GF-D8 (cell line): Measurements from ENCODE around the gene POLR3B.
"Not testable (repeated sequence)": the region's sequence is repeated elsewhere in the genome, so short reads cannot be mapped to it uniquely, and the experiment has no call there.

ENCODE experiments used
- DNase-seq: peaks from one replicate; lab custom pipeline; 2025; lab: John Stamatoyannopoulos, UW

Gene POLR3B

DNA sequence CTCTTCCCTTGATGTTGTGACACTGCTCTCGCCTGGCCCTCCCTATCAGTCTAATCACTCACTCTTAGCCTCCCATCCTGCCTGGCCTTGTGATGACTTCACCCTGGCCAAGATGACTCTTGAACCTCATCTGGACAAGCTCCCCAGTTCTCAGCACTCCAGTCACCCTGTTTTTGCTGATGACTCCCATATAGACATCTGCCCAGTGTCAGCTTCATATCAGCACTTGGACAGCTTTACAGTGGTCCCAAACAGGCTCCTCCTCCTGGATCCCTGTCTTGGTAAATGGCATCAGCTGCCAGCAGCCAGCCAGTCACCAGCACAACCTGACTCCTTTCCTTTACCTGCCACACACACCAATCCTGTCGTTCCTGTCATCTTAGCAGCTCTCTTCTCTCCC lies 104.2 kb downstream of the POLR3B start:
- no peak for DNase-seq

DNA sequence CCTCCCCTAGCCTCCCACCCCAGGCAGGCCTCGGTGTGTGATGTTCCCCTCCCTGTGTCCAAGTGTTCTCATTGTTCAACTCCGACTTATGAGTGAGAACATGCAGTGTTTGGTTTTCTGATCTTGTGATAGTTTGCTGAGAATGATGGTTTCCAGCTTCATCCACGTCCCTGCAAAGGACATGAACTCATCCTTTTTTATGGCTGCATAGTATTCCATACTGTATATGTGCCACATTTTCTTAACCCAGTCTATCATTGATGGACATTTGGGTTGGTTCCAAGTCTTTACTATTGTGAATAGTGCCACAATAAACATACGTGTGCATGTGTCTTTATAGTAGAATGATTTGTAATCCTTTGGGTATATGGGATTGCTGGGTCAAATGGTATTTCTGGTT lies 108.1 kb downstream of the POLR3B start:
- not testable (repeated sequence) for DNase-seq

DNA sequence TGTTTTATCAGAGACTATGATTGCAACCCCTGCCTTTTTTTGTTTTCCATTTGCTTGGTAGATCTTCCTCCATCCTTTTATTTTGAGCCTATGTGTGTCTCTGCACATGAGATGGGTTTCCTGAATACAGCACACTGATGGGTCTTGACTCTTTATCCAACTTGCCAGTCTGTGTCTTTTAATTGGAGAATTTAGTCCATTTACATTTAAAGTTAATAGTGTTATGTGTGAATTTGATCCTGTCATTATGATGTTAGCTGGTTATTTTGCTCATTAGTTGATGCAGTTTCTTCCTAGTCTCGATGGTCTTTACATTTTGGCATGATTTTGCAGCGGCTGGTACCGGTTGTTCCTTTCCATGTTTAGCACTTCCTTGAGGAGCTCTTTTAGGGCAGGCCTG lies 118.1 kb downstream of the POLR3B start:
- not testable (repeated sequence) for DNase-seq

DNA sequence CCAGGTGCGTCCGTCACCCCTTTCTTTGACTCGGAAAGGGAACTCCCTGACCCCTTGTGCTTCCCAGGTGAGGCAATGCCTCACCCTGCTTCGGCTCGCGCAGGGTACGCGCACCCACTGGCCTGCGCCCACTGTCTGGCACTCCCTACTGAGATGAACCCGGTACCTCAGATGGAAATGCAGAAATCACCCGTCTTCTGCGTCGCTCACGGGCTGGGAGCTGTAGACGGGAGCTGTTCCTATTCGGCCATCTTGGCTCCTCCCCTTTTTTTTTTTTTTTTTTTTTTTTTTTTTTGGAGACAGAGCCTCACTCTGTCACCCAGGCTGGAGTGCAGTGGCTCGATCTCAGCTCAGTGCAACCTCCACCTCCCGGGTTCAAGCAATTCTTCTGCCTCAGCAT lies 120.1 kb downstream of the POLR3B start:
- not testable (repeated sequence) for DNase-seq

DNA sequence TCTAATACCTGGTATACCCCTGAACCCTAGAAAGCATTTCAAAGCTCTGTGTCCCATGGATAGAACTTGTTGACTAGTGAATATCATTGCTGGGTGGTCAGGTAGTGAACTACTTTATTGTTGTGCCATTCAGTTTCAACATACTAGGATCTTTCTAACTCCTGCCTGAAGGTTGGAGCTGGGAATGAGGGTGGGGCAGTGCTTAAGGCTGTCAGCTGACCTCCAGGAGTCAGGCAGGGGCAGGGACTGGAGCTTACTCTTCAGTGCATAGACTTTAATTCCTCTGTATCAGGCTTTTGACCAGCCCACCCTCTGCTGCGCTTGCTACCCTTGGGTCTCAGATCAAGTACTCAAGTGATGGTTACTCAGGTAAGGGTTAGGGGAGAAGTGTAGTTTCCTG lies 122.7 kb downstream of the POLR3B start:
- DNase-seq, result no peak

DNA sequence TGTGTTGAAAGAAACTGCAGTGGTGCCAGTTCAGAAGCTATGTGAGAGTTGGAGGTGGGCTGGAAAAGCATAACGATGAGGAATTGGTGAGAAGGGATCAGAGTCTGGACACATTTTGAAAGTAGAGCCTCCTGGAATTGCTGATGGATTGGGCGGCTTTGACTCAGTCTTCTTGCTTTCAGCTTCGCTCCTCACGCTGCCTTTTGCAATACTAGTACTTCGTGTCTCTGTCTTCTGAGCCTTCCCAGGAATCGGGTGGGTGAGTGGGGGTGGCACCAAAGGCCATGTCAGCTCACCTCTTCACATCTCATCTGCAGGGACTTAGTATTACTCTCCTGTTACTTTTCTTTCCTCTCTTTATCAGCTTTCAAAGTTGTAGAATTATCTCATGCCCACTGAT lies 123.7 kb downstream of the POLR3B start:
- DNase-seq, result no peak

DNA sequence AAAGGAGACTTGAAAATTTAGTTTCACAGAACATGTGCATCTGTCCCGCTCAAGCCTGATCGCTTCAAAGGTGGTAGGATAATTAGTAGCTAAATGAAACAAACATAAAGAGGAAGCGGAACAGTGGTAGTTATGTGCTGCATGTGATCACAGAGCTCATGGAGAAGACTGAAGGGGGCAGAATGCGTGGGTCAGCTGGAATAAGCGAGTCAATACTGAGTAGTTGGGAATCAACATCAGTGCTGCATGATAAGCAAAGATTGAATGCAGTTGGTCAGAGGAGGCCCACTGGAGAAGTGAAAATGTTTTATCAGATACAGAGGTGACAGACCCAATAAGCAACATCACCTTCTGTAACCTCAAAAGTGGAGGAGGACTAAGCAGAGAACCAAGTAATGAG lies 130.1 kb downstream of the POLR3B start:
- no peak for DNase-seq

DNA sequence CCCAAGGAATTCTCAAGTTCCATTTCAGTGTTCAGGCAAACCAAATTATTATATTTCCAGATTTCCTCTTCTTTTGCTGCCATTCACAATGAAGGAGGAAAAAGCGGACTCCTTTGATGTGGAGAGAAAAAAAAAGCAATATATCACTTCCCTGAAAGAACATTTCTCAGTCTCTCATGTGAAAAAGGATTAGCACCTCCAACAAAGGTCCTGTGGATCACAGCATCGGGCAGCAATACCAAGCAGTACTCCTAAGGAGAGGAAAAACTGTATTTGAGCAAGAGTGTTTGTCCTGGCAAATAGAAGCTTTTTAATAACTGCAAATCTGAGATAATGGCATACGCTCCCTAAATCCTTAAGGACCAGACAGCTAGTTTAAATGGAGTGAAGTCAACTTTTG lies 131.3 kb downstream of the POLR3B start:
- no peak for DNase-seq

DNA sequence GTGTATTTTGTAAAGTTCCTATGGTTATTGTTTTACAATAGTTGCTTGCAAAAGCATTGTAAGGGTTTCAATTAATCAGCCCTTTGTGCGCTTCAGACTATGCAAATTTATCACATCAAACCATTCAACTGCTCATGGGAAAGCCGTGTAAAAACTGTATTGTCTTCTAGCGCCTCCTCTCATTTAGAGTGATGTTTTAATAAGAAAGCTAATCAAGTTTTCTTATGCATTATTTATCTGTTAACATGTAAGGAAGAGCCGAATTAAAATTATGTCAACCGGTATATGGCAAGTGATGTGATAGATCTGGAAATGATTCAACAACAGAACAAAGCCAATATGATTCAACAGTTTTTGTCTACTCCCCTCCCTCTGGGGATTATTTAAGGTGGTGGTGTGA lies 132.7 kb downstream of the POLR3B start:
- DNase-seq, result no peak

DNA sequence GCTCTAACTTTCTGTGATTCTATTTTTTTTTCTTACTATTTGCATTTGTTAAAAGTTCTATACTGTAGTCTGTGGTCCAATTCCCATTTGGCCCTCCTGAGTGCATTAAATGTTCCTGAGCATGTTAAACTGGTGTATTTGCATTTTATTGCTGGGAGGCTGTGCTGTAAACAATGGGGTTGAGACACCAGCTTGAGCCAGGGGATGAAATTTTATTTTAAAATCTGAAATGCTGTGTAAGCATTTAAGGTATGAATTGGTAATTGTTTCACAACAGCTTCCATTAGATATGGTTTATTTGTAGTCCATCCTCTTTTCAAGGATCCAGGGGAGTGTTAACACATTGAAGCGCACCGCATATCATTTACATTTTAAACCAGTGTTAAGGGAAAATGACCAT lies 135.3 kb downstream of the POLR3B start:
- no peak for DNase-seq

DNA sequence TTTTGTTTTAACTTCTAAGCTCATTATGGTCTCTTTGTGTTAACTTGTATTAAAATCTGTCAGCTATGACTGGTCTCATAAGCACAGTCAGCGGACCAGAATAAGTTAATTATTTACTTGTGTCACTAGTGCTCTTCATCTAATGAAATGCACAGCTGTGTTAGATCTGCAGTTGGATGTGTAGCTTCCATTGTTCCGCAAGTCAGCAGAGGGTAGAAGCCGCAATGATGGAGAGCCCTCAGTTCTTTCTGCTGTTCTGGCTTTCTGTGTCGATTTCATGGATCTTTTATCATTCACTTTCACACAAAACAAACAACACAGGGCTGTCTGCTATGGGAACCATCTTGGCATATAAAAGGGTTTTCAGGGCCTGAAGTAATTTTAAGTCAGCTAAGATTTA lies 136.0 kb downstream of the POLR3B start:
- no peak for DNase-seq

DNA sequence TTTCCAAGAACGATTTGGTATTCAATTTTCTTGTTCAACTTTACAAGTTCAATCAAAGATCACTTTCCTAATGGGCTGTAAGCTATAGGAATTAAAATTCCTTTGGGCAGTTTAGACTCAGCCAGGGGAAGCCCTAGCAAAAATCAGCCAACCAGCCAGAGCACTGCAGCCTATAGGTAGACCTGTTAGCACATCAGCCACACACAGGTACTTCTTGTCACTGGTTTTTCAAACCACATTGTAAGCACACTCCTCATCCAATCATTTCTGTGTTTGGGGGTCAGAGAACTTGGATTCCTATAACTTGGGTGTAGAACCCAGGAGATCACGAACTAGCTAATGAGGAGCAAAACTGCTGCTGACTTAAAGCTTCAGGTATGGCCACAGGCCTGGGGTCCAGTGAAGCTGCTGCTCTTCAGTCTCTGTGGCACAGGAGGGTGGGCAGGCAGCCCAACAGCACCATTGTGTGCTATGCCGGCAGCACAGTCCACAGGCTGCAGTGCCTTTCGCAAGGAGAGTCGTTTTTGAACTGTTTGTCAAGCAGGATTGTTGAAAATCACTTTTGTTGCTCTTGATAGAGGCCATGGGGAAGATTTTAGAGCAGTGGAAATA lies 137.9 kb downstream of the POLR3B start:
- no peak for DNase-seq

DNA sequence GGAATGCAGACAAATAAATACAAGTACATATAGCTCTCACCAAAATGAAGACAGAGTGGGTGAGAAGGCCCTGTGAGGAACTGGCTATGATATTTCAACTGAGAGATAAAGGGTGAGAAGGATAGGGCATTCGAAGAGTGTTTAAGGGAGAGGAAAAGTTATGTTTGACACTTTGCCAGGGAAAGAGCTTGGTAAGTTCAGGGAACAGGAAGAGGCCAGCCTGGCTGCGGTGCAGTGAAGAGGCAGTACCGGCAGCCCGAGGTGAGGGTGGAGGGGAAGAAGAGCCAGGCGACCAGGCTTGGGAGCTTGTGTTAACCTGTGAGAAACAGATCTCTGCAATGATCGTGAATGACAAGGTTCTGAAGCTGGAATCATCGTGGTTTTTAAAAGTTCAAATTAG lies 140.5 kb downstream of the POLR3B start:
- DNase-seq, result no peak

DNA sequence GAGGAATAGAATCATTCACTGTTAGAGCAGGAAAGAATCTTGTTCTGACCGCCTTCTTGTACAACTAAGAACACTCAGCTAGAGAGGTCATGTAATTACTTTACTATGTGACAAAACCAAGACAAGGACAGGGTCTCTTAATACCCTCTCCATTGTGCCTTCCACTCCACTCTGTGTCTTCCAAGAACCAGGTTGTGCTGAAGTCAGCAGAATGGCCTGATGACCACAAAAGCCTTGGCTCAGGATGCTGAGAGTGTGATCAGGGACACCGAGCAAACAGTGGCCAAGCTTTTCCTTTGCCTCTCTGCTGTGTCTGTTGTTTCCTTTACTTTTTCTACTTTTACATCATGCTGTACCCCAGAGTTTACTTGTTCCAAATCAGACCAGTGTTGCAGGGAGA lies 142.1 kb downstream of the POLR3B start:
- no peak for DNase-seq

DNA sequence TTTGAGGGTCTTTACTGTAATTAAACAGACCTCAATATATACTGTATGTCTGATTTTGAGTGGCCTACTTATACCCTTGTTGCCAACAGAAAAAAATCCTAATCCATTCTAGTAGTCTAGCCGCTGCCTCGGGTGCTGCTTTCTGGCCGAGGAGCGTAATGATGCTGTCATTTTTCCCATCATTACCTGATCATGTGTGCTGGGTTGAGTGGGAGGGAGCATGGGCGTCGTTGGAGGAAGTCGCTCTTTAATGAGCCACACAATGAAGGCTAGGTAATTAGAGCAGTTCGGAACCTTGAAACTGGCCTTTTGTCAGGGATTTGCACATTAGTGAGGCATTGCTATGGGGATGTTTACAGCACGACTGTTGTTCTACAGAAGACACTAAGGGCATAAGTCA lies 149.1 kb downstream of the POLR3B start:
- no peak for DNase-seq

DNA sequence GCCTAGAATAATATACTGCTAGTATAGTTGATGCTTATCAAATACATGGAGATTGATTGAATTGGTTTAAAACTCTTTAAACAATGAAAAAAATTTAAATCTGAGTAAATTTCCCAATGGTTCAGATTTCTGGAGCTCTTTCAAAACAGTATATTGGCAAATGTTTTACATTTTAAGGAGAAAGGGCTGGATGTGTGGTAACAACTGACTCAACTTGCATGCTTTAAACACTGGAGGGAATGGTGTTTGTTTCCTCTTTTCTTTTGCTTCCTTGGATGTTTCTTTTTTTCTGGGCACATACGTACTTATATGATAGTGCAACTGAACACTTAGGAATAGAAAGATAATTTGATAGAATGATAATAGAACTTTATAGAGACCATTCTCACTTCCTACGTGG lies 151.4 kb downstream of the POLR3B start:
- DNase-seq, result no peak

DNA sequence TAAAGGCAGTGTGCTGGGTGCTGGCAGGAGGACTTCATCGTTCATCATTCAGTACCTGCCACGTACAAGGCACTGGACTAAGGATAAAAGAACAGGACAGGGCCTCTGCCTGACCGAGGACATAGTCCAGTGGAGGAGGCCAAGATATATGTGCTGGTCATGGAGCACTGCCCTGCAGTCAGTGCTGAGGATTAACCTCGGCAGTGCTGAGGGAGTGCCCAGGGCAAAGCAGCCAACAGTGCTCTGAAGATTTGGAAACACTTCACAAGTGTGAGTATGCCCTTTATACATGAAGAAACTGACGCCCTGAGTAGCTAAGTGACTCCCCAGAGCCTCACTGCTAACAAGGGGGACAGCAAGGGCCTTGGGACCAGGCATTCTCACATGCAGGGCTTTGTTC lies 153.8 kb downstream of the POLR3B start:
- no peak for DNase-seq

DNA sequence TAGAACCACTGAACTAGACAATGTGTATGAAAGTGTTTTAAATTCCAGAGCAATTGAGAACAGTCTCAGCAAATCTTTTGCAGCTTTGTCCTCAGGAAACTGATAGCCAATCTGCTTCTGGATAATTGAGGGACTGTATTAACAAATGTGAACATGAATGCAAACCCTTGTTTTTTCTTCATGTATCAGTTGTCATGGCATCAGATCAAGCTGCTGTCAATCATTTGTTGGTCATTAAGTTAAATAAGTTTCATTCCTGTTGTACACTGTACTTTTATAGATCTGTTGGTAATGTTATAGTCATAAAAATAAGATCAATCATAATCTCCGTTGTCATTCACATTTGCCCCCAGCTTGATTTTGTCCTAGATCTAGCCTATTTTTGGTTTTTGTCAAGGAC lies 159.8 kb downstream of the POLR3B start:
- DNase-seq, result no peak

DNA sequence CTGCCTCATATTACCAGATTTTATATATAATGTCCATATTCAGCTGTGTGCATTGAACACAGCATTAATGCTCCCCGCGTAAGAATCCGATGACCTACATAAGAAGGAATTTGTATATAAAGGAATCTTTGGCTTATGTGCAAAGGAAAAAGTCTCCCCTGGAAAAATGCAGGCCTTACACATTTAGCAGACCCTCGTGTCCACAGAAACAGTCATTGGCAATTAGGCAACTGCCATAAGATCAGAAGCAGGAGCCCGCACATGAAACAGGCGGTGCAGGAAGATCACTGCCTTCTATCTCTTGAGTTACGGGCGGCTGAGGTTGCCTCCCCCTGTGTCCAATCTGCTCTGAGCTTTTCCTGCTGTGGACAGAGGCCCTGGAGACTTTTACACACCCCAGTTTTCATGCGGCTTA lies 162.1 kb downstream of the POLR3B start:
- no peak for DNase-seq

DNA sequence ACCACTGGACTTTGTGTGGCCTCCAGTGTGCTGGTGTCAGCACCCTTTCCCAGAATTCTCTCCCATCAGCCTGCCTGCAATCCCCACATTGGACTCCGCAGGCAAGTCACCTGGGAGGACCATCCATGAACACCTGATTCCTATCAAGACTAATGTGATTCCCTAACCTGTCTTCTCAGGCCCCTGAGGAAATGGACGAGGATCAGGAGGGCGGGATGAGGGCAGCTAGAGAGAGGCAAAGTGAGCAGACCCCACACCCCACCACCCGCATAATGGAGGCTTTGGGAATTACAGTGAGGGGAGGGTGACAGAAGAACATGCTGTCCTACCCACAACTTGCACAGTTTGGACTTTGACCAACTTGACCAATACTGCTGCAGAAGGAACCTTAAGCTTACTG lies 164.4 kb downstream of the POLR3B start:
- no peak for DNase-seq

DNA sequence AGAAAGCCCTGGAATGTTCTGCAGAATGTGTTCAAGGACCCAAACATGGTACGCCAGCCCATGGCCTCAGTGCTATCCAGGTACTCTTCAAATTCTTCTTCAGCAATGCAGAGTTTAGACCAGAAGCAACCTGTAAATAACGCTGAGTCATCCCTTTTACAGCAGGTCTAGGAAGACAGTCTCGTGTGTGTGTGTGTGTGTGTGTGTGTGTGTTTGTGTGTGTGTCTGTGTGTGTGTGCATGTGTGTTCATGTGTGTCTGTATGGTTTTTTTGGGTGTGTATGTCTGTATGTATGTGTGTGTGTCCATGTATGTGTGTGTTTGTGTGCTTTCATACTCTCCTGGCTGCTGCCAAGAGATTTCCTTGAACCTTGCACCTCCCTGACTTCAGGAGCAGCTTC lies 165.2 kb downstream of the POLR3B start:
- no peak for DNase-seq

DNA sequence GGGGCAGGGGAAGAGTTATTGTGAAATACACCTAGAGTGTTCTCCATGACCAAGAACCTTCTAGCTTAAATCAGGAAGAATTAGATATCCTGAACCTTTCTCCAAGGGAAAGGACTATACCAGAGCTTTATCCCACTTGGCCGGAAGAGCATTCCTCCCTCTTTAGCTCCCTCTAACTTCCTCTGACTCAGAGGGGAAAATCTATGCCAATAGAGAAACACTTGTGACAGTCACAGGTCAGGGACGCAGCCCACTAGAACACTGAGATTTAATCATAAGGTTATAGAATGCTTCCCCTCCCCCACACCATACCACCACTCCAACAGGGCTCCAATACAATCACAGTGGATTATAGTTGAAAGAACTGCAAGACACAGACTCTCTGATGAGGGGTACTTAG lies 169.8 kb downstream of the POLR3B start:
- no peak for DNase-seq

DNA sequence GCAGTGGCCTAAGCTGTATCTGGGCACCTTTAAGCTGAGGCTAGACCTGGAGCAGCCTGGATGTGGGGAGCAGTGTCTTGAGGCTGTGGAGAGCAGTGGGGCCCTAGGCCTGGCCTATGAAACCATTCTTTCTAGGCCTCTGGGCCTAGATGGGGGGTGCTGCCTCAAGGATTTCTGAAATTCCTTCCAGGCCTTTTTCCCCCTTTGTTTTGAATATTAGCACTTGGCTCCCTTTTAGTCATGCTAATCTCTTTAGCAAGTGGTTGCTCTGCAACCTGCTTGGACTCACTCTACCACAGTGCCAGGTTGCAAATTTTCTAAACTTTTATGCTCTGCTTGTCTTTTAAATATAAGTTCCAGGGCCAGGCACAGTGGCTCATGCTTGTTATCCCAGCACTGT lies 183.7 kb downstream of the POLR3B start:
- no peak for DNase-seq

DNA sequence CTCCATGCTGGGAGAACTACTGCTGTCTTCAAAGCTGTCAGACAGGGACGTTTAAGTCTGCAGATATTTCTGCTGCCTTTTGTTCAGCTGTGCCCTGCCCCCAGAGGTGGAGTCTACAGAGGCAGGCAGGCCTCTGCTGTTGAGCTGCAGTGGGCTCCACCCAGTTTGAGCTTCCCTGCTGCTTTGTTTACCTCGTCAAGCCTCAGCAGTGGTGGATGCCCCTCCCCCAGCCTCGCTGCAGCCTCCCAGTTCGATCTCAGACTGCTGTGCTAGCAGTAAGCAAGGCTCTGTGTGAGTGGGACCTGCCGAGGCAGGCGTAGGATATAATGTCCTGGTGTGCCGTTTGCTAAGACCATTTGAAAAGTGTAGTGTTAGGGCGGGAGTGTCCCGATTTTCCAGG lies 193.9 kb downstream of the POLR3B start:
- DNase-seq, result no peak

DNA sequence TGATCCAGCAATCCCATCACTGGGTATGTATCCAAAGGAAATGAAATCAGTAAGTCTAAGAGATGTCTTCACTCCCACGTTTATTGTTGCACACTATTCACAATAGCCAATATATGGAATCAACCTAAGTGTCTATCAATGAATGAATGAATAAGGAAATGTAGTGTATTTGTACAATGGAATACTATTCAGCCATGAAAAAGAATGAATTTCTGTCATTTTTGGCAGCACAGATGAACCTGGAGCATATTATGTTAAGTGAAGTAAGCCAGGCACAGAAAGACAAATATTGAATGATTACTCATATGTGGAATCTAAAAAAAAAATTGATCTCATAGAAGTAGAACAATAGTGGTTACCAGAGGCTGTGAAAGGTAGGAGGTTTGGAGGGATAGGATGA lies 194.7 kb downstream of the POLR3B start:
- DNase-seq, result no peak
